Renal cortex interstitium (tissue), 11 donors: Measurements from ENCODE around the gene ZNF778. TPM values are rescaled to one million over a fixed set of nuclear protein-coding genes. Genes with fewer than 3 reads are reported as not detected.
"Not testable (repeated sequence)": the region's sequence is repeated elsewhere in the genome, so short reads cannot be mapped to it uniquely, and the experiment has no call there.

Source experiments
- DNase-seq, 11 donors: peaks; one replicate each; pipeline ENCODE4 v3.0.0-alpha.2; 2013; ENCODE audit warnings: low read depth in 9 of 11, low spot score in 4 of 11; ENCODE audit errors: extremely low read depth in 1 of 11
- polyA plus RNA-seq, 3 donors: library from polyadenylated mRNA; unstranded; fragments of 120-200 nt; gene quantifications; one replicate each; pipeline ENCODE4 v1.2.1, GENCODE V29; 2013; ENCODE audit not compliant: insufficient read length in 3 of 3

Gene ZNF778
- polyA plus RNA-seq, 3 donors, result 6.7 to 8.4 (median 6.9) TPM

DNA sequence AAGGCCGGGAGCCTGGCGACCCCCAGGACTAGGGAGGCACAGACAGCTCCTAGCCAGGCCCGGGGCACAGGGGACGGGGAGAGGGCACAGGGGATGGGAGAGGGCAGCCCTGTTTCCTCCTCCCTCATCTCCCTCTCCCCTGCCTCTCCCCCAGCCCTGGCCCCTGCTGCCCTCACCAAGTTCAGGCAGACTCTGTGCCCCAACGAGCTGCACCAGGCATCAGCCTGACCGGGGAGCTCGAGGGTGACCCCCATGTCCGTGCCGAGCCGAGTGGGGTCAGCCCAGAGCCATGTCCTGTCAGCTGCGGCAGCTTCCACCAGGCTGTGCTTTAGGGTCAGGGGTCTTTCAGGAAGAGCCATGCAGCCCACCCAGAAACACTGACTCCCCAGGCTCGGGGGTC, 40.0 kb upstream of the ZNF778 start:
- no peak for DNase-seq

DNA sequence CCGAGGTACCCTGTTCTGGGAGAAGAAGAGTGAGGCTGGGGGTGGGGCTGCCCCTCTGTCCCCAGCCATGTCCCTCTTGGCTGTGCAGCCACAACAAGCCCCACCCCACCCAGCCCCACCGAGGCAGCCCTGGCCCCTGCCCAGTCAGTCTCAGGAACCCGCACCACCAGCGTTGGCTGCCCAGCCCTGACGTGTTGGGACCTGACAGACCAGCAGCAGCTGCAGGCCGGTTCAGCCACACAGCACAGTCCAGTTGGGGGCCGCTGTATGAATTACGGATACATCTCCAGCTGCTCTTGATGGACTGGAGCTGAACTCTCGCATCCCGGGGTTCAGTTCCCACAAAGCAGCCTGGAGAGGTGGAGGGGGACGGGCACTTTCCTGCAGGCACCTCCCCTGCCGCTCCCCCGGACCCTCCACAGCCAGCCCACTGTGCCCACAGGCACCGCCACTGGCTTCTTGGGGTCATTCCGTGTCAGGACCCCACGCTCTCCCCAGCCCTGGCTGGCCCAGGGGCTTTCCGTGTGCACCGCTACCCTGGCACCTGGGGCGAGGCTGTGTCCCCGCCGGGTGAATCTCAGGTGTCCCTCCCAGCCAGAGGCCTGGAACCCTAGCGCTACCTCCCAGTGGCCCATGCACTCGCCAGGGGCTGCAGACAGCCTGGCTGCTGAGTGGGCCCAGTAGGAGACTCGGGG, 38.9 kb upstream of the ZNF778 start:
- DNase-seq, result no peak

DNA sequence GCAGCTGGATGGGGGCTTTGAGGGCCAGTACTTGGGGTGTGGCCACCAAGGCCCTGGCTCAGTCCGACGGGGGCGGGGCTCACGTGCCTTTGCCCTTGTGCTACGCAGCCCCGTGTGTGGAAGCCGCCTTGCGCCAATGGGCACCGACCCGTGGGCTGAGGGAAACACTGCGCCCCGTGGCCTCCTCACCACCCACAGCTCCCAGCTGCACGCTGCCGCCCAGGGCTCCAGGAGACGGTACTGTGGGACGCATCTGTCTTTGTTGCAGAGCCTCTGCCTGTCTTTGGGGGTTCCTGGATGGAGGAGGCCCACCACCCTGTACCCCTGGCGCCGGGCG, 38.4 kb upstream of the ZNF778 start:
- no peak for DNase-seq

DNA sequence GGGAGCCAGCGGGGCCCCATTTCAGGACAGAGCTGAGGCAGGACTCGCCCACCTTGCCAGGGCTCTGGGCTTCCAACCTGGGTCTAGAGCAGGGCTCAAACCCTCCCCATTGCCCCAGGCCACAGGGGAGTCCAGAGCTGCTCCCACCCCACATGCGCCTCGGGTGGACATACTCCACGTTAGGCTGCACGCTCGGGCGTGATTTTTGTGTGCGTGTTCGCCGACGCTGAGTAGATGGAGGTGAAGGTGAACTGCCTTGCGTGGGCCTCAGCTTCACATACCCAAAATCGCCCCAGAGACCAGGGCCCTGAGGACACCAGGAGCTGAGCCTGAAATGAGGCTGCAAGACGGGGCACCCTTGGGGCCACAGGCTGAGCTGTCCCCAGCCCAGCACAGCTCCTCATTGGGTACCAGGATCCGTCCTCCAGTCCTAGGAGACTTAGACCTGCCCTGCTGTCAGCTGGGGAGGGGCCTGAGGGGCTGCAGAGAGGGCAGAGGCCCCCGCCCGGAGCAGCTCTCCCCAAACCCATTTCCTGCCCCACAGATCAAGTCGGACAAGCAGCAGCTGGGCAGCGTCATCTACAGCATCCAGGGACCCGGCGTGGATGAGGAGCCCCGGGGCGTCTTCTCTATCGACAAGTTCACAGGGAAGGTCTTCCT, 37.7 kb upstream of the ZNF778 start:
- DNase-seq, result no peak

DNA sequence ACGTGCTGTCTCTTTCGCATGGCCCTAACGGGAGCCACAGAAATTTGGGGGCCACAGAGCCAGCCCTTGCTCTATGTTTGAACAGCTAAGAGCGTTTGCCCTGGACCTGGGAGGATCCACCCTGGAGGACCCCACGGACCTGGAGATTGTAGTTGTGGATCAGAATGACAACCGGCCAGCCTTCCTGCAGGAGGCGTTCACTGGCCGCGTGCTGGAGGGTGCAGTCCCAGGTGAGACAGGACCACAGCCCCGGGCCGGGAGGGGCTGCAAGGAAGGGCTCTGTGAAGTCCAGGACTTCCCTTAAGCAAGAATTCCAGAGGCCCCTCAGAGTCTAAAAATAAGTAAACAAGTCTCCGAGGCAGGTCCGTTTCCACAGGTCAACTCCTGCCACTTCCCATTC, 34.0 kb upstream of the ZNF778 start:
- DNase-seq, result no peak

DNA sequence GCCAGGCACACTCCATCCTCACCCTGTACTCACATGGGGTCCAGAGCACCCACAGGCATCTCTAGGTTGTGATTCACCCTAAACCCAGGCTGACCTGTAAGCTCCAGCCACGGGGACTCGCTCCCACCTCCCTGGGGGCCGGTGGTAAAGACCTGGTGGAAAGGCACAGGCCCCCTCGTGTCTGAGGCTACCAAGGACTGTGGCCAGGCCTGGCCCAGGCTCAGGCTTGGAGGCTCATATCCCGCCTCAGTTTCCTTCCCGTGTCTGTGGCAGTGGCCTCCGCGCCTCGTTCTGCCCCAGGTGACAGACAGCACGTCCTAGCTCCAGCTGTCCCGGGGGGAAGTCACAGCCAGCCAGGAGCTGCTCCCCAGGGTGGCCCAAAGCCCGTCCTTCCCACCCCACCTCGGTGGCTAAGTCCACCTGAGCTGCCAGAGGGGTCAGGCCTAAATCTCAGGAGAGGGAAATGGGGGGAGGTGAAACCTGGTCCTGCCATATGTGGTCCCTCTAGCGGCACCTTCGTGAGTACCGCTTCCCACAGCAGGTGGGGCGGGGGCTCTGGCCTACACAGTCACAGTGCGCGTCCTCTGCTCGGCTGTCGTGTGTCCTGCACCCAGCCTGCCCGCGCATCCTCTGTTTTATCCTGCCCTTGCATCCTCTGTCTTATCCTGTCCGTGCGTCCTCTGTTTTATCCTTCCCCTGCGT, 33.4 kb upstream of the ZNF778 start:
- no peak for DNase-seq

- DNase-seq, result no peak
Measured at GRCh38 chr16:89184677-89184932, 32.9 kb upstream of the ZNF778 start.

DNA sequence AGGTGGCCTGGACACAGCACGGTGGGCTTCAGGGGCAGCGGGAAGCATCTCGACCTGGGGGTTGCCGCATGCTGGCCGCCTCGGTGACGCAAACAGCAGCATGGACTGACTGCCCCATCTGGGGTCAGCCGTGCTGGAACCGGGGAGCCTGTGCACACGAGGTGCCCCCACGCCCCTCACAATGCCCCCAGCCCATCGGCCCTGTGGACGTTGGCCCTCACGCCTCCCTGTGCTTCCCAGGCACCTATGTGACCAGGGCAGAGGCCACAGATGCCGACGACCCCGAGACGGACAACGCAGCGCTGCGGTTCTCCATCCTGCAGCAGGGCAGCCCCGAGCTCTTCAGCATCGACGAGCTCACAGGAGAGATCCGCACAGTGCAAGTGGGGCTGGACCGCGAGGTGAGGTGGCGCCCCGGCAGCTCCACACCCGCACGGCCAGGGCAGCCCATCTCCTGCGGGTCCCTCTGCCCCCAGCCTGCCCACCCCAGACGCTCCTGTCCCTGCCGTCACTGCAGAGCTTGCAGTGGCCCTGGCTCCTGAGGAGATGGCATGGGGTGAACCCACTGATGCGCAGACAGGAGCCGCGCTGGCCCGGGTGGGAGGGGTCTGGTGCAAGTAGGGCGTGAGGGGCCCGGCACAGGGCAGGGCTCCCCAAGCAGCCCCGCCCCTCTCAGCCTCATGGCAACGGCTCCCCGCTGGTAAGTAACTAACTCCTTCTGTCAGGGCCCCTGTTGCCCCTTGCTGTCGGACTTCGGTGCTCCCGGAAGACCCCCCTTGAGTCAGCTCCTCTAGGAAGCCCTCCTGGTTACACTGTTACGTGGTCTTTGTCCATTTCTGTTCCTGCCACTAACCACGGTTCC, 32.3 kb upstream of the ZNF778 start:
- DNase-seq, result no peak

DNA sequence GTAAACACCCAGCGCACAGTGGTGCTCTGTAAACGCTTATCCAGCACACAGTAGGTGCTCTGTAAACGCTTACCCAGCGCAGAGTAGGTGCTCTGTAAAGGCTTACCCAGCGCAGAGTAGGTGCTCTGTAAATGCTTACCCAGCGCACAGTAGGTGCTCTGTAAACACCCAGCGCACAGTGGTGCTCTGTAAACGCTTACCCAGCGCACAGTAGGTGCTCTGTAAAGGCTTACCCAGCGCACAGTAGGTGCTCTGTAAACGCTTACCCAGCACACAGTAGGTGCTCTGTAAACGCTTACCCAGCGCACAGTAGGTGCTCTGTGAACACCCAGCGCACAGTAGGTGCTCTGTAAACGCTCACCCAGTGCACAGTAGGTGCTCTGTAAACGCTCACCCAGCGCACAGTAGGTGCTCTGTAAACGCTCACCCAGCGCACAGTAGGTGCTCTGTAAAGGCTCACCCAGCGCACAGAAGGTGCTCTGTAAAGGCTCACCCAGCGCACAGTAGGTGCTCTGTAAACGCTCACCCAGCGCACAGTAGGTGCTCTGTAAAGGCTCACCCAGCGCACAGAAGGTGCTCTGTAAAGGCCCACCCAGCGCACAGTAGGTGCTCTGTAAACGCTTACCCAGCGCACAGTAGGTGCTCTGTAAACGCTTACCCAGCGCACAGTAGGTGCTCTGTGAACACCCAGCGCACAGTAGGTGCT, 31.5 kb upstream of the ZNF778 start:
- not testable (repeated sequence) for DNase-seq

DNA sequence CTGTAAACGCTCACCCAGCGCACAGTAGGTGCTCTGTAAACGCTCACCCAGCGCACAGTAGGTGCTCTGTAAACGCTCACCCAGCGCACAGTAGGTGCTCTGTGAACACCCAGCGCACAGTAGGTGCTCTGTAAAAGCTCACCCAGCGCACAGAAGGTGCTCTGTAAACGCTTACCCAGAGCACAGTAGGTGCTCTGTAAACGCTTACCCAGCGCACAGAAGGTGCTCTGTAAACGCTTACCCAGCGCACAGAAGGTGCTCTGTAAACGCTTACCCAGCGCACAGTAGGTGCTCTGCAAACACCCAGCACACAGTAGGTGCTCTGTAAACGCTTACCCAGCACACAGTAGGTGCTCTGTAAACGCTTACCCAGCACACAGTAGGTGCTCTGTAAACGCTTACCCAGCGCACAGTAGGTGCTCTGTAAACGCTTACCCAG, 30.9 kb upstream of the ZNF778 start:
- not testable (repeated sequence) for DNase-seq

DNA sequence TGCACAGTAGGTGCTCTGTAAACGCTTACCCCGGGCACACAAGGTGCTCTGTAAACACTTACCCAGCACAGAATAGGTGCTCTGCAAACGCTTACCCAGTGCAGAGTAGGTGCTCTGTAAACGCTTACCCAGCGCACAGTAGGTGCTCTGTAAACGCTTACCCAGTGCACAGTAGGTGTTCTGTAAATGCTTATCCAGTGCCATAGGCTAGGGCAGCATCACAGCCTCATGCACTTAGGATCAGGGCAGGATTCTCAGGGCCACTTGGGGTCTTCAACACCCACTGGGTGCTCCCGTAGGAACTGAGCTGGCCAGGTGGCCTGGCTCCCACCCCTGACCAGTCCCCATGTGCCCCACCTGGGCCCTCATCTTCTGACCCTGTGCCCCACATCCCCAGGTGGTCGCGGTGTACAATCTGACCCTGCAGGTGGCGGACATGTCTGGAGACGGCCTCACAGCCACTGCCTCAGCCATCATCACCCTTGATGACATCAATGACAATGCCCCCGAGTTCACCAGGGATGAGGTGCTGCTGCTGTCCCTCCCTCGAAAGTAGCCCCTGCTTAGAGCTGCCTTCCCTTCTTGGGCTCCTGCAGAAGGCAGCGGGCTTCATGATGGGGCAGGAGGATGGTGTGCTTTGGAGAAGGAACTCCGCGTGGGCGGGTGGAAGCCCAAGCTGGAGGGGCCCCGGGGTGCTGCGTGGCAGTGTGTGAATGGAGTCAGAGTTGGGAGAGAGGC, 30.3 kb upstream of the ZNF778 start:
- DNase-seq, result no peak

GRCh38 chr16:89187770-89188392, 29.6 kb upstream of the ZNF778 start:
- no peak for DNase-seq

DNA sequence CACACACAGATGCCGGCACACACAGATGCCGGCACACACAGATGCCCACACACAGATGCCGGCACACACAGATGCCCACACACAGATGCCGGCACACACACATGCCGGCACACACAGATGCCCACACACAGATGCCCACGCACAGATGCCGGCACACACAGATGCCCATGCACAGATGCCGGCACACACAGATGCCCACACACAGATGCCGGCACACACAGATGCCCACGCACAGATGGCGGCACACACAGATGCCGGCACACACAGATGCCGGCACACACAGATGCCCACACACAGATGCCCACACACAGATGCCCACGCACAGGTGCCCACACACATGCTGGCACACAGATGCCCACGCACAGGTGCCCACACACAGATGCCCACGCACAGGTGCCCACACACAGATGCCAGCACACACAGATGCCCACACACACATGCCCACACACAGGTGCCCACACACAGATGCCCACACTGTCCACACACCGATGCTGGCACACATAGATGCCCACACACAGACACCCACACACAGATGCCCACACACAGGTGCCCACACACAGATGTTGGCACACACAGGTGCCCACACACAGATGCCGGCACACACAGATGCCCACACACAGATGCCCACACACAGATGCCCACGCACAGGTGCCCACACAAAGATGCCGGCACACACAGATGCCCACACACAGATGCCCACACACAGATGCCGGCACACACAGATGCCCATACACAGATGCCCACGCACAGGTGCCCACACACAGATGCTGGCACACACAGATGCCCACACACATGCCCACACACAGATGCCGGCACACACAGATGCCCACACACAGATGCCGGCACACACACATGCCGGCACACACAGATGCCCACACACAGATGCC, 28.8 kb upstream of the ZNF778 start:
- DNase-seq, result not testable (repeated sequence)

DNA sequence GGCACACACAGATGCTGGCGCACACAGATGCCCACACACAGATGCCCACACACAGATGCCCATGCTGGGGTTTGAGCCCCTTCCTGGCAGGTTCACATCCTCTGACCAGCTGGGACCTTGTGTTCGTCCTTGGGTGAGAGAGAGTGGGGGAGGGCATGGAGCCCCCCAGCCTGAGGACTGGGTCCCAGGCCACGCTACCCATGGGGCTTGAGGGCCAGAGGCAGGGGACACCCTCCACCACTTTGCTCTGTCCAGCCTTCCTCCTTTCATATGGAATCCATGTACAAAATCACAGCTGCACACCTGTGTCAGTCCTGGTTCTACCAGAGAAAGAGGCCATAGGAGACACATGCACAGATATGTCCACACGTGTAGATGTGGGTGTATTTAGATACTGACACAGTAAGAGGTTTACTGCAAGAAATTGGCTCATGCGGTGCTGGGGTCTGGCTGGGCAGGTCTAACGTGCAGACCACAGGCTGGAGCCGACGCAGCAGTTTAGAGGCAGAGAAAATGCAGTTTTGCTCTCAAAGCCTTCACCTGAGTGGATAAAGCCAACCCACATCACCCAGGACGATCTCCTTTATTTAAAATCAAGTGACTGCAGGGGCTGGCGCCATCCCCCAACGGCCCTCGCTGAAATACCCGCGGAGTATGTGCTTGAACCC, 28.0 kb upstream of the ZNF778 start:
- no peak for DNase-seq

DNA sequence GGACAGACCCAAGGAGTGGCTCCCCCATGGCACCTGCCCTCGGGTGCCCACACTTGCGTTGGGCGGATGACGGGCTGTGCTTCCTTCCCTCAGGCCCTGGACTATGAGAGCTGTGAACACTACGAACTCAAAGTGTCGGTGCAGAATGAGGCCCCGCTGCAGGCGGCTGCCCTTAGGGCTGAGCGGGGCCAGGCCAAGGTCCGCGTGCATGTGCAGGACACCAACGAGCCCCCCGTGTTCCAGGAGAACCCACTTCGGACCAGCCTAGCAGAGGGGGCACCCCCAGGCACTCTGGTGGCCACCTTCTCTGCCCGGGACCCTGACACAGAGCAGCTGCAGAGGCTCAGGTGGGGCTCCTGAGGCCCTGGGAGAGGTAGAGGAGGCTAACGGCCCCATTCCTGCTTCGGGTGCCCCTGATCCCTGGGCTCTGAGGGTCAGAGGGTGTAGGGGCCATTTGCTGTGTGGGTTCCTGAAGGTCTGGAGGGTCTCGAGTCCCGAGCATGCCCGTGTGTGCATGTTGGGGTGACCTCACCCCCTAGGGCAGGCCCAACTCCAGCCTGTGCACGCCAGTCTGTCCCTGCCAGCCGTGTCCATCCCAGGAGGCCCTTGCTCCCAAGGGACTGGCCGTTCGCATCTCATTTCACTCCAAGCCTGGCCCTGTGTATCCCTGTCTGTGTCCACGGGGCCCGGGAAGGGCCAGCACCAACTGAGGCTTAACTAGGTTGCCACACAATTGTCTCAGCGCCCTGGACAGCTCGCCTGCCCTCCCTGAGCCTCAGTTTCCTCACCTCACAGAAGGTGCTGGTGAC, 27.1 kb upstream of the ZNF778 start:
- DNase-seq, result no peak
